Muscle layer of colon (tissue), 2 donors: Measurements from ENCODE around the gene GSTO2.
A peak's percentile ranks its signal among the peaks of the same experiment; 100 is the strongest.

Experiments
- H3K27ac ChIP-seq: one replicate; pipeline ENCODE4 v1.7.0; 2013; ENCODE audit warnings: low read depth, mild to moderate bottlenecking, low read length, moderate library complexity
- H3K27me3 ChIP-seq, 2 donors: one replicate each; pipeline ENCODE4 v1.7.0; 2013; ENCODE audit warnings: low read length in 2 of 2, mild to moderate bottlenecking in 2 of 2; ENCODE audit not compliant: insufficient read depth in 2 of 2, control insufficient read depth in 1 of 2
- H3K36me3 ChIP-seq: one replicate; pipeline ENCODE4 v1.7.0; 2013; ENCODE audit warnings: mild to moderate bottlenecking, low read length; ENCODE audit not compliant: insufficient read depth
- H3K4me1 ChIP-seq: one replicate; pipeline ENCODE4 v1.7.0; 2013; ENCODE audit warnings: mild to moderate bottlenecking, low read length; ENCODE audit not compliant: insufficient read depth
- H3K4me3 ChIP-seq, 2 donors: one replicate each; pipeline ENCODE4 v1.7.0; 2013; ENCODE audit warnings: low read length in 2 of 2, low read depth in 1 of 2, mild to moderate bottlenecking in 1 of 2, moderate library complexity in 1 of 2
- H3K9ac ChIP-seq: one replicate; pipeline ENCODE4 v1.7.0; 2013; ENCODE audit warnings: low read length
- H3K9me3 ChIP-seq: one replicate; pipeline ENCODE4 v1.7.0; 2013; ENCODE audit warnings: mild to moderate bottlenecking, low read length
- donor health status: abdominal sarcoma.
- donor health status: Adenocarcinoma of cecum.

The GSTO2 gene

DNA sequence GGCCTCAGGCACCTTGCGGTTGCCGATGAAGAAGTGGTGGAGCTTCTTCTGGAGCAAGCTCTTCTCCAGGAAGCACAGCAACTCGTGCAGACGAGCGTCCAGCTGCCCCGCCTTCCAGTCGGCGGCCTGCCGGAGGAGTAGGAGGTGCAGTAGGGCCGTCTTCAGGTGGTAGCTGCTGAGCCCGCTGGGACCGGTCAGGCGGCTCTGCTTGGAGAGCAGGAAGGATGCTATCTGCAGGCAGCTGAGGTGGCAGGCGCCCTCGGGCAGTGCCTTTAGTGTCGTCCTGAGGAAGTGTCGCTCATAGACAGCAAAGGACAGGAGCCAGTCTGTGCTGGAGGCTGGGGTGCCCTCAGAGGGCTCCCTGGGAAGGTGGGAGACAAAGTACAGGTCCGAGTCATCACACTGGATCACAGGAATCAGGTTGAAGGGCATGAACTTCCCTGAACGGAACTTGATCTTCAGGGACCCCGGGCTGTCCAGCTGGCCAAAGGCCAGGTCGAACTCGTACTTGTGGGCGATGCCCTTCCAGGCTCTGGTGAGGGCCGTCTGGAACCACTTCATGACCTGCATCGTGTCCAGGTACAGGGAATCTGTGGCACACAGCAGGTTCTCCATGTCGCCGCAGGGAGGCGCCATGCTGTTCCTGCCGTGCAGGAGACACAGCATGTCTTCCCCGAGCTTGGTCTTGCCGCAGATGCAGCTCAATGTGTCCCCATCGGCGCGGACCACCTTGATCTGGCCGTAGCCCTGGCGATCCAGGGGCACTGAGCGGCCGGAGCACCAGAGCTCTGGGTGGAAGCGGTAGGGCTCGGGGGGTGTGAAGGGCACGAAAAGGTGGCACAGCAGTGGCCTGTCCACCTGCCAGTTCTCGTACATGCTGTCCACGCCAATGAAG is 45.9 kb downstream of the GSTO2 start:
- no peak overlapping the region for H3K27ac ChIP-seq
- H3K27me3 ChIP-seq = no peaks in the 10 kb centered on the region
- peaks cover 28% of the 10 kb centered on the region for H3K4me1 ChIP-seq

DNA sequence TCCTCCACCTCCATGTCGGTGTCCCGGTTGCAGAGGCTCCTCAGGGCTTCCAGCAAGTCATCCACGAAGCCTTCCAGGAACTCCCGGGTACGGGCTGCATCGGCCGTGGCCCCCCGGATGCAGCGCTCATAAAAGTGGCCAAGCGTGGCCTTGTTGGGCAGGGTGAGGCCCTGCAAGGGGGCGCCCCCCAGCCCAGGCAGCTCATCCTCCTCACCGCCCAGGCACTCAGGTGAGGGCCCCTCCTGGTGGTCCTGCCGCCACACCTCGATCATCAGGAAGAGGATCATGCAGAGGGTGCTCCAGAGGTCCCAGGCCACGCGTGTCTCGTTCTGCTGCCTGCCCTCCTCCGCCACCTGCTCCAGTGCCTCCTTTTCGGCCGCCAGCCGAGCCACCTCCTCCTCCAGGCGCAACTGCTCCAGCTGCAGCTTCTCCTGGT is 46.5 kb downstream of the GSTO2 start:
- Histone ChIP-seq H3K9me3 (no peaks in the 10 kb centered on the region), H3K4me1 (peaks cover 28% of the 10 kb centered on the region), H3K9ac (no peak overlapping the region), H3K36me3 (peaks cover 47% of the 10 kb centered on the region), H3K27ac (no peak overlapping the region), H3K4me3 (no peak overlapping the region), H3K27me3 (no peaks in the 10 kb centered on the region)

More for the DNA sequence above, 45.9 kb downstream of the GSTO2 start:
- Histone ChIP-seq H3K9me3 (no peaks in the 10 kb centered on the region), H3K9ac (no peak overlapping the region), H3K36me3 (peaks cover 52% of the 10 kb centered on the region), H3K4me3 (no peak overlapping the region)

DNA sequence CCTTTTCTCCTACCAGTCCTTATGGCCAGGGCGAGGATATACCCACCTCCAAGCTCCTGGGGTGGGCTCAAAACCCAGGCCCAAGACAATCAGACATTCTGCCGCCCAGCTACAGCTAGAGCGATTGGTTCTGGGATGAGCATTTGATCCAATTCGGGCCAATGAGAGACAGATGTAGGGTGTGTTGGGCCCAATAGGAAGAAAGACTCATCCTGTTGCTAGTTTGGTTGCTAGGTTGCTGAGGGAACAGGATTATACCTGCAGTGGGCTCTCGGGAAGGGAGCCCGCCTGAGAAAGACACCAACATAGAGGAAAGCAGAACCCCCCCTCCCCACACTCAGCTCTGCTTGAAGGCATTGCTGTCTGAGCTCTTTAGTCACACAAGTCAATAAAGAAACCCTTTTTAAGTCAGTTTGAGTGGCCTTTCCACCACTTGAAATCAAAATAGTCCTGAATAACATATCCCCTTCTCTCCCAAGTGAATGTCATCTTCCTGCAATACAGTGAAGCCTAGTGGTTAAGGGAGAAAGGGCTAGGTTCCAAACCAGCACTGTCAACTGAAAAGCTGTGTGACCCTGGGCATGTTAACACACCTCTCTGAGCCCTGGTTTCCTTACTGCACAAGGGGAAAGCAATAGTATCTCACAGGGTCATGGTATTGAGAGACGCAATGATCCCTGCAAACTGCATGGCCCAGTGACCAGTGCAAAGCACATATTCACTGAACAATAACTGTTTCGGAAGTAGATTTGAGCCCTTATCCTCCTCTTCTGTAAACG is 47.5 kb downstream of the GSTO2 start:
- H3K27me3 ChIP-seq = no peaks in the 10 kb centered on the region
- no peak overlapping the region for H3K4me3 ChIP-seq
- H3K4me1 ChIP-seq = peaks cover 36% of the 10 kb centered on the region
- peaks cover 43% of the 10 kb centered on the region for H3K36me3 ChIP-seq
- no peaks in the 10 kb centered on the region for H3K9me3 ChIP-seq
- no peak overlapping the region for H3K9ac ChIP-seq
- H3K27ac ChIP-seq = no peak overlapping the region

DNA sequence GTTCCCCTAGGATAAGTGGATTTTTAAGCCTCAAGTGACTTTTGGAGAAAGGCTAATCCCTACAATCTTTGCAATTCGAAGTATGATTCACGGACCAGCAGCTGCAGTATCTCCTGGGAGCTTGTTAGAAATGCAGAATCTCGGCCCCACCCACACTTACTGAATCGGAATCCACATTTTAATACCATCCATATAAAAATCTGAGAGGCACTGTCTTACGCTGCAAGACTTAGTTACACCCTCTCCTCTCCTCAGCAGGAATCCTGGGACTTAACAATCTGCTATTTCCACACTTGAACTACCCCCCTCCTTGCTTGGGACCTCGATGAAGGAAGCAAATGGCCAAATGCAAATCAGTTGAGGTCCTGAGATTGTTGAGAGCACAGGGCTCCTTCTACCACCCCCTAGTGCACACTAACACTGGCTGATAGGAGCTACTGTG is 48.3 kb downstream of the GSTO2 start:
- Histone ChIP-seq H3K27ac (no peak overlapping the region), H3K9ac (no peak overlapping the region), H3K27me3 (no peaks in the 10 kb centered on the region), H3K4me1 (peaks cover 44% of the 10 kb centered on the region), H3K4me3 (no peak overlapping the region), H3K9me3 (no peaks in the 10 kb centered on the region), H3K36me3 (peaks cover 35% of the 10 kb centered on the region)

DNA sequence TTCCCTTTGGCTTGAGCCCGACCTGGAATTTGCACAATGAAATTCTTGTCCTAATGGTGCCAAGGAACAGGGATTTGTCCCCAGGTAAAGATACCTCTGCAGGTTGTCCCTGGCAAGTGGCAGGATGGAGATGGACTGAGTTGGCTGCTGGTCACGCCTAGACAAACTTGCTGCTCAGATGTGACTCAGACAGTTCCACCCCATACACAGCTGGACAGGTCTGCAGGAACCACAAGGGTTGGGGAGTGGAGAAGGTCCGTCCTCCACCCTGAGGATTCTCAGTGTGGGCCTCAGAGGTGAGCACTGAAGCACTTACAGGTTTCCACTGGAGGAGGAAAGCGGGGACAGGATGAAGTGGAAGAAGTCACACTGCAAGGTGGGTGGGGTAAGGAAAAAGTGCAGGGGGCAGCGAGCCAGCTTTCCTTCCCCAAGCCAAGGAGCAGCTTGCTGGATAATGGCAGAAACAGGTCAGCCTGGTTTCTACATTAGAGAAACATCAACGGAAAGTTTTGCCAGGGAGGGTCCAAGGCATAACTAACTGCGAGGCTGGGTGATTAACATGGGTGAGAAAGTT is 48.8 kb downstream of the GSTO2 start:
- Histone ChIP-seq H3K36me3 (peaks cover 30% of the 10 kb centered on the region), H3K9ac (no peak overlapping the region), H3K9me3 (no peaks in the 10 kb centered on the region), H3K4me3 (no peak overlapping the region), H3K4me1 (peaks cover 50% of the 10 kb centered on the region), H3K27ac (no peak overlapping the region), H3K27me3 (no peaks in the 10 kb centered on the region)

DNA sequence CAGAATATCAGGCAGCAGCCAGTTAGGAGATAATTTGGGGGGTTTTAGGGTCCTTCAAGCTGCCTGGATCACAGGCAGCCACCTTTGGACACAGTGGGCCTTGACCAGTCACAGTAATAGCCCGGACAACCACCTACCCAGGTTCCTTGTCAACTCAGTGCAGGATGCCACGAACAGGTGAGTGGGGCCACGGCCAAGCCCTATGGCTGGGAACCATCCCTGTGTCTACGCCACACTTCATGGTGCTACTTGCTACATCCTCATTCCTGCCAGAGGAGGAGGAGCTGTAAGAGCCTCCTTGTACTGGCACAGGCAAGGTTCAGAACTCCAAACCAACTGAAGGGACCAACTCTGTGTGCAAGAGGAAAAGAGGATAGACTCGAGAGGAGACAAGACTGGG is 49.3 kb downstream of the GSTO2 start:
- H3K9ac ChIP-seq = no peak overlapping the region
- no peaks in the 10 kb centered on the region for H3K27me3 ChIP-seq
- peaks cover 25% of the 10 kb centered on the region for H3K36me3 ChIP-seq
- H3K4me3 ChIP-seq = no peak overlapping the region
- H3K27ac ChIP-seq = no peak overlapping the region
- H3K4me1 ChIP-seq = peaks cover 55% of the 10 kb centered on the region
- H3K9me3 ChIP-seq = no peaks in the 10 kb centered on the region

DNA sequence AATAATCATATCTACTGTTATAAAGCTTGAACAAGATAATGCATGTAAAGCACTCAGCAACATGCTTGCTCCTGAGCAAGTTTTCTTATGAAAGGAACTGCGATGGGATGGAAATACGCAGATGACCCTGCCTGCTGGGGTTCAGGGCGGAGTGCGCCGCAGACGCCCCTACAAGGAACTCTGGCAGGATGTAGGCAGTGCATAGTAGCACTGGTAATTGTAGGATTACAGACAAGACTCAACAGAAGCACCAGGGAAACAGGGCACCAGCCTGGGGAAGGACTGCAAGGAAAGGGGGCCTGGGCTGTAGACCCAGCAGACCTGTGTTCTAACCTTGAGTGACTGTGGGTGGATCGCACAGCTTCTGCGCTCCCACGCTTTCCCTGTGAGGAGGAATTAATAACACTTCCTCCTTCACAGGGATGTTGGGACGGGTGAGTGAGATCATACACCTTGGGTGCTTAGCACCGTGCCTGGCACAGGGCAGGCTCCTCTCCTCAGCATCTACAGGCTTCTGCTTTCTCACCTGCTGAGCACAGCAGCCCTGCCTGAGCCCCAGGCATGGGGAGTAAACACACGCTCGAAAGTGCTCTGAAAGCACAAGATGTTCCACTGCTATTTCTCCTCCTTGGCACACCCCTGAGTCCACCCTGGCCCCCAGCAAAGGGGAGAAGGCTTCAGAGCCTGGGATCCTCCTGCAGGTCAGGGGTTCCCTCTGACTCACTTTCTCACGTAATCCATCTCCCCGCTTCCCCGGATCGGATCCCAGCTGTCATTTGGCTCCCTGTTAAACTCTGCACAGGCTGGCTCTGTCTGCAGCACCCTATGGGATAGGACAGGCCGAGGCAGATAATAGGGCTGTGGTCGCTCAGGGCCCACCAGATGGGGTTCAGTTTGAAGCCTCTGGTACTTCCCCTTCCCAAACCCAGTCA is 50.1 kb downstream of the GSTO2 start:
- Histone ChIP-seq H3K9ac (no peak overlapping the region), H3K9me3 (no peaks in the 10 kb centered on the region), H3K4me1 (peaks cover 62% of the 10 kb centered on the region)

DNA sequence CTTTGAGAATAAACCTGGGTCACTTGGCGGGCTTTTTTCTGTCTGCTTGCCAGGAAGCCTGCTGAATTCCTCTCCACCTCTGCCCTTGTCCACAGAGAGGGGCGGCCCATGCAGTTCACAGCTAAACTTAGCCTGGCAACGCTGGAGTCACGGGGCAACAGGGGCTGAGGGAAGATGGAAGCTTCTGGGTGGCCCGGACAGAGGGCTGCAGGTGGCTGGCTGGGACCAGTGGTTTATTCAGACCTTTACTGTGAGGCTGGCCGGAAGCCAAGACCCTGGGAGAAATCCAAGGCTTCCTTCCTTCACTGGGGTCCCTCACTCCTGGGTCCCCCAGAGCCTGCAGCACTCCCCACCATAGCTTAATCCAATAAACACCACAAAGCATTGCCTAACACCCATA is 52.2 kb downstream of the GSTO2 start:
- Histone ChIP-seq H3K9me3 (no peaks in the 10 kb centered on the region), H3K9ac (no peak overlapping the region), H3K4me1 (peaks cover 78% of the 10 kb centered on the region), H3K27me3 (no peaks in the 10 kb centered on the region), H3K27ac (peak overlapping the region; percentile 3), H3K36me3 (no peaks in the 10 kb centered on the region), H3K4me3 (no peak overlapping the region)

More for the DNA sequence above, 50.1 kb downstream of the GSTO2 start:
- H3K4me3 ChIP-seq = no peak overlapping the region
- H3K27ac ChIP-seq = no peak overlapping the region
- H3K27me3 ChIP-seq = no peaks in the 10 kb centered on the region
- peaks cover 17% of the 10 kb centered on the region for H3K36me3 ChIP-seq

DNA sequence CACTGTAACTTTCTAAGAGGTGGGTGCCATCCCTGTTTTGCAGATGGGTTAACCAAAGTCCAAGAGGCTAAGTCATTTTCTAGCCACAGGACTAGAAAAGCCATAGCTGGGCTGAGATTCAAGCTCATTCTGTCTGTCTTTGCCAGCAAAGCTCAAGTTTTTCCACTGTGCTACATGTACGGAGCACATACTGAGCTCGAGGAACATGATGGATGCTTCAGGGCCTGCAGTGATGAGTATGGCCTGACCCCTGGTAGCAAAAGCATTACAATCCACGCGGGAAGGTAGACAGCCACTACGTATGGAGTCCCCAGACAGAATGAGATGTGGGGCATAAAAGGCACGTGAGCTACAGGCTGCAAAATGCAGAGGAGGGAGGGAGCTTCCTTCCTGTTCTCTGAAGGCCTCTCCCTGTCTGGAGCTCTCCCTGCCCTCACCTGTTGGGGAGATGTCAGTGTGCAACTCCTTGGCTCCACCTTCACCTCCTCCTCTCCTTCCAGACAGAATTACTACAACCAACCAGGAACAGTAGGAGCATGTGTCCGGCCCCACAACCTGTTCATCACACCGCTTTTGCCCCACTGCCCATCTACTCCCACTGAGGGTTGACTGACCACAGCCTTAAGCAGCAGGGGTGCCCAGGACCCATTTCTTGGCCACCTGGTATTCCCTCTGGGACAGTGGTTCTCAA is 52.9 kb downstream of the GSTO2 start:
- H3K36me3 ChIP-seq = no peaks in the 10 kb centered on the region
- H3K27me3 ChIP-seq = no peaks in the 10 kb centered on the region
- H3K4me1 ChIP-seq = peaks cover 78% of the 10 kb centered on the region
- no peak overlapping the region for H3K4me3 ChIP-seq
- H3K9me3 ChIP-seq = no peaks in the 10 kb centered on the region
- H3K27ac ChIP-seq = peak overlapping the region; percentile 3
- H3K9ac ChIP-seq = no peak overlapping the region

DNA sequence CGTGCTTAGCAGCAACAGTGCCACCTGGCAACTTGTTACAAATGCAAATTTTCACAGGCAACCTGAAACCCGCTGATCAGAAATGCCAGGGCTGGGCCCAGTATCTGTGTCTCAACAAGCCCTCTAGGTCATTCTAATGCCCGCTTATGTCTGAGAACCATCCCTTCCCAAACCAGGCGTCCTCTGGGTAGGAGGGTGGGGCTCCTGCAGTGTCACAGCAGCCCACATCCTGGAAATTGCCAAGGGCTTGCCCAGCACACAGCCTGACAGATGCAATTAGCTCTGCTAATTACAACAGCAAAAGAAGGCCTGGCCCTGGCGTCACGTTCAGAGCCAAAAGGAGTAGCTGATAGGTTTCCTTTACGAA is 53.4 kb downstream of the GSTO2 start:
- no peak overlapping the region for H3K27ac ChIP-seq
- no peaks in the 10 kb centered on the region for H3K36me3 ChIP-seq
- H3K9me3 ChIP-seq = no peaks in the 10 kb centered on the region
- H3K9ac ChIP-seq = no peak overlapping the region
- no peak overlapping the region for H3K4me3 ChIP-seq
- H3K27me3 ChIP-seq = no peaks in the 10 kb centered on the region
- H3K4me1 ChIP-seq = peaks cover 78% of the 10 kb centered on the region
